HEK293 (cell line): ENCODE results near the gene TFR2.

Experiments
- CTCF ChIA-PET: fragments of 350-600 bp; formaldehyde crosslinking; extraction: SDS; loops from one replicate; lab custom pipeline; 2021; ENCODE audit warnings: antibody characterized with exemption; lab: Yijun Ruan, JAX
- POLR2A ChIA-PET: fragments of 300-600 bp; formaldehyde crosslinking; extraction: SDS; loops from one replicate; lab custom pipeline; 2020; ENCODE audit warnings: antibody characterized with exemption, inconsistent platforms; lab: Yijun Ruan, JAX
- H3K27ac ChIP-seq: fragments of 200-500 bp; sonication (Bioruptor generic); 2 replicates; pipeline ENCODE4 v1.5.1; 2014; ENCODE audit warnings: low read depth, low read length, control low read depth, inconsistent platforms; ENCODE audit errors: extremely low read depth
- H3K36me3 ChIP-seq, 2 experiments: fragments of 200-500 bp in 1 of 2; sonication (Bioruptor generic) in 1 of 2; 1 replicate in 1 of 2; 2 replicates in 1 of 2; pipeline ENCODE4 v1.5.1; 2014 to 2017; ENCODE audit warnings: inconsistent platforms in 2 of 2, low read length in 2 of 2; ENCODE audit not compliant: control insufficient read depth in 2 of 2, insufficient read depth in 1 of 2
- H3K4me1 ChIP-seq: fragments of 200-500 bp; sonication (Bioruptor generic); 2 replicates; pipeline ENCODE4 v1.5.1; 2014; ENCODE audit warnings: mild to moderate bottlenecking, low read length, inconsistent platforms; ENCODE audit not compliant: control insufficient read depth, insufficient read depth
- H3K4me3 ChIP-seq: 2 replicates; pipeline ENCODE4 v1.5.1; 2011; ENCODE audit warnings: low read depth, mild to moderate bottlenecking, control low read depth, low read length, moderate library complexity
- H3K9me3 ChIP-seq: fragments of 200-500 bp; sonication (Bioruptor generic); 2 replicates; pipeline ENCODE4 v1.5.1; 2014; ENCODE audit warnings: low read depth, low read length, inconsistent platforms; ENCODE audit not compliant: control insufficient read depth, insufficient read depth
- INSM2 ChIP-seq: fragments of 450-650 bp; formaldehyde crosslinking; IDR thresholded peaks from 2 replicates; pipeline ENCODE4 v1.5.1; 2016; ENCODE audit warnings: missing biosample characterization, missing genetic modification characterization
- WT1 ChIP-seq: fragments of 450-650 bp; formaldehyde crosslinking; IDR thresholded peaks from 2 replicates; pipeline ENCODE4 v1.5.1; 2016; ENCODE audit warnings: missing biosample characterization, missing genetic modification characterization
- ZNF132 ChIP-seq: fragments of 450-650 bp; formaldehyde crosslinking; IDR thresholded peaks from 2 replicates; pipeline ENCODE4 v1.5.1; 2017; ENCODE audit warnings: missing biosample characterization, missing genetic modification characterization, borderline replicate concordance
- ZNF146 ChIP-seq: fragments of 450-650 bp; formaldehyde crosslinking; IDR thresholded peaks from 2 replicates; pipeline ENCODE4 v1.5.1; 2016; ENCODE audit warnings: missing biosample characterization, missing genetic modification characterization
- ZNF202 ChIP-seq: fragments of 450-650 bp; formaldehyde crosslinking; IDR thresholded peaks from 2 replicates; pipeline ENCODE4 v1.5.1; 2016; ENCODE audit warnings: missing biosample characterization, missing genetic modification characterization, borderline replicate concordance
- ZNF223 ChIP-seq: fragments of 450-650 bp; formaldehyde crosslinking; IDR thresholded peaks from 2 replicates; pipeline ENCODE4 v1.5.1; 2016; ENCODE audit warnings: missing biosample characterization, missing genetic modification characterization
- ZNF26 ChIP-seq: fragments of 450-650 bp; formaldehyde crosslinking; IDR thresholded peaks from 2 replicates; pipeline ENCODE4 v1.5.1; 2016; ENCODE audit warnings: missing biosample characterization, missing genetic modification characterization
- ZNF423 ChIP-seq: fragments of 450-650 bp; formaldehyde crosslinking; IDR thresholded peaks from 2 replicates; pipeline ENCODE4 v1.5.1; 2016; ENCODE audit warnings: missing biosample characterization, missing genetic modification characterization
- ZNF514 ChIP-seq: fragments of 450-650 bp; formaldehyde crosslinking; IDR thresholded peaks from 2 replicates; pipeline ENCODE4 v1.5.1; 2016; ENCODE audit warnings: missing biosample characterization, missing genetic modification characterization
- ZNF596 ChIP-seq: fragments of 450-650 bp; IDR thresholded peaks from 2 replicates; pipeline ENCODE4 v1.5.0; 2018; ENCODE audit warnings: missing biosample characterization, mild to moderate bottlenecking, missing genetic modification characterization, moderate library complexity
- ZNF704 ChIP-seq: fragments of 450-650 bp; formaldehyde crosslinking; IDR thresholded peaks from 2 replicates; pipeline ENCODE4 v1.5.1; 2016; ENCODE audit warnings: missing biosample characterization, missing genetic modification characterization
- ZNF791 ChIP-seq: fragments of 450-650 bp; formaldehyde crosslinking; IDR thresholded peaks from 2 replicates; pipeline ENCODE4 v1.5.1; 2016; ENCODE audit warnings: missing biosample characterization, missing genetic modification characterization
- TF ChIP-seq, protein P1 (sequence below): fragments of 450-650 bp; formaldehyde crosslinking; IDR thresholded peaks from 2 replicates; pipeline ENCODE4 v1.5.1; 2016; ENCODE audit warnings: missing biosample characterization, missing genetic modification characterization
- TF ChIP-seq, protein P2 (sequence below): fragments of 450-650 bp; formaldehyde crosslinking; IDR thresholded peaks from 2 replicates; pipeline ENCODE4 v1.5.1; 2017; ENCODE audit warnings: missing biosample characterization, missing genetic modification characterization
- TF ChIP-seq, protein P3 (sequence below): fragments of 450-650 bp; formaldehyde crosslinking; IDR thresholded peaks from 2 replicates; pipeline ENCODE4 v1.5.1; 2016; ENCODE audit warnings: missing biosample characterization, missing genetic modification characterization, borderline replicate concordance
- TF ChIP-seq, protein P4 (sequence below): fragments of 450-650 bp; formaldehyde crosslinking; IDR thresholded peaks from 2 replicates; pipeline ENCODE4 v1.5.1; 2016; ENCODE audit warnings: missing biosample characterization, missing genetic modification characterization

TFR2 gene

DNA sequence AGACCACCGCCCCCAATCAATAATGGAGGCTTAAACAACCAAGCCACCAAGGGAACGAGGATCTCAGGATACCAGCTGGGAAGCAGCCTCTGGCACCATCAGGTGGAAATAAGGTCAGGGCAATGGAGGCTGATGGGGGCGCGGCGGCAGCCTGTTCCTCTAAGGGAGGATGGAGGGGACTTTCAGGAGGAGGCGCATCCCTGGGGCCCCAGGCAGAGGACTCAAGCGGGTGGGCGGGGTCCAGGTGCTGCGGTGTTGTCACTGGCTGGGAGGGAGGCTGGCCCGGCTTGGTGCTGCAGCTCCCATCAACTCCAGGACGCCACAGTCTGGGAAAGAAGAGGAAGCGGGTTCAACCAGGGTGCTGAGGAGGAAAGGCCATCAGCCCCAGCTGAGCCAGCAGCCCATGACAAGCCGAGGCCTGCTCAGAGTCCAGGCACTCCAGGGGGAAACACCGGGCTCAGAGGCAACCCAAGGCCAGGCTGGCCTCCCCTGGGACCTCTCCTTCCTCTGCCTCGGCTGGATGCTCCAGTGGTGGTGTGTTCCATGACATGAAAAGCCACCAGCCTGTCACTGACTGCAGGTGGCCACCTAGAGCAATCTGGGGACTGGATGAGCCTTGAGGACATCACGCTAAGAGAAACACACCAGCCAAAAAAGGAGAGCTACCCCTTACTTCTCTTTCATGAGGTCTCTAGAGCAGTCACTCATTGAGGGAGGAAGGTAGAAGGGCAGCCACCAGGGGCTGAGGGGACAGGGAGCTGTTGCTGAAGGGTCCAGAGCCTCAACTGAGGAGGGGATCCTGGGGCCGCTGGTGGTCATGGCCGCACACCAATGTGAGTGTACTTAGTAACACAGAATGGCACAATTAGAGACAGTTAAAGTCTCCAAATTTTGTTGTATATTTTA, 48.1 kb upstream of the TFR2 start (continued):
- TF ChIP-seq, protein P1, sequence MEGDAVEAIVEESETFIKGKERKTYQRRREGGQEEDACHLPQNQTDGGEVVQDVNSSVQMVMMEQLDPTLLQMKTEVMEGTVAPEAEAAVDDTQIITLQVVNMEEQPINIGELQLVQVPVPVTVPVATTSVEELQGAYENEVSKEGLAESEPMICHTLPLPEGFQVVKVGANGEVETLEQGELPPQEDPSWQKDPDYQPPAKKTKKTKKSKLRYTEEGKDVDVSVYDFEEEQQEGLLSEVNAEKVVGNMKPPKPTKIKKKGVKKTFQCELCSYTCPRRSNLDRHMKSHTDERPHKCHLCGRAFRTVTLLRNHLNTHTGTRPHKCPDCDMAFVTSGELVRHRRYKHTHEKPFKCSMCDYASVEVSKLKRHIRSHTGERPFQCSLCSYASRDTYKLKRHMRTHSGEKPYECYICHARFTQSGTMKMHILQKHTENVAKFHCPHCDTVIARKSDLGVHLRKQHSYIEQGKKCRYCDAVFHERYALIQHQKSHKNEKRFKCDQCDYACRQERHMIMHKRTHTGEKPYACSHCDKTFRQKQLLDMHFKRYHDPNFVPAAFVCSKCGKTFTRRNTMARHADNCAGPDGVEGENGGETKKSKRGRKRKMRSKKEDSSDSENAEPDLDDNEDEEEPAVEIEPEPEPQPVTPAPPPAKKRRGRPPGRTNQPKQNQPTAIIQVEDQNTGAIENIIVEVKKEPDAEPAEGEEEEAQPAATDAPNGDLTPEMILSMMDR (tag by site-specific recombination), result 0 out of 2 replicates have a peak, but pooled peaks have one; percentile 31

GRCh38 chr7:100688326-100688860, 47.0 kb upstream of the TFR2 start:
- Histone ChIP-seq H3K36me3 (peaks cover 0 to 69% of the 10 kb centered on the region in 2 experiments; a peak in 2 of 3 replicates), H3K9me3 (no peaks in the 10 kb centered on the region), H3K27ac (no peak overlapping the region), H3K4me3 (no peak overlapping the region)
- CTCF ChIA-PET, result interaction anchor here (1.1 to 5.5 kb wide), 2 partner anchors 14 to 124 kb away, joined by 7 to 37 read pairs; no protein-coding TSS in a partner anchor
- no peak for TF ChIP-seq ZNF596
- no peak for TF ChIP-seq WT1 (tag by site-specific recombination)
- TF ChIP-seq ZNF791, result no peak
- TF ChIP-seq ZNF223 (tag by site-specific recombination), result no peak
- TF ChIP-seq ZNF26, result no peak
- TF ChIP-seq, protein P2, sequence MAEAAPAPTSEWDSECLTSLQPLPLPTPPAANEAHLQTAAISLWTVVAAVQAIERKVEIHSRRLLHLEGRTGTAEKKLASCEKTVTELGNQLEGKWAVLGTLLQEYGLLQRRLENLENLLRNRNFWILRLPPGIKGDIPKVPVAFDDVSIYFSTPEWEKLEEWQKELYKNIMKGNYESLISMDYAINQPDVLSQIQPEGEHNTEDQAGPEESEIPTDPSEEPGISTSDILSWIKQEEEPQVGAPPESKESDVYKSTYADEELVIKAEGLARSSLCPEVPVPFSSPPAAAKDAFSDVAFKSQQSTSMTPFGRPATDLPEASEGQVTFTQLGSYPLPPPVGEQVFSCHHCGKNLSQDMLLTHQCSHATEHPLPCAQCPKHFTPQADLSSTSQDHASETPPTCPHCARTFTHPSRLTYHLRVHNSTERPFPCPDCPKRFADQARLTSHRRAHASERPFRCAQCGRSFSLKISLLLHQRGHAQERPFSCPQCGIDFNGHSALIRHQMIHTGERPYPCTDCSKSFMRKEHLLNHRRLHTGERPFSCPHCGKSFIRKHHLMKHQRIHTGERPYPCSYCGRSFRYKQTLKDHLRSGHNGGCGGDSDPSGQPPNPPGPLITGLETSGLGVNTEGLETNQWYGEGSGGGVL (tag by site-specific recombination), result no peak
- TF ChIP-seq ZNF514 (tag by site-specific recombination), result no peak
- TF ChIP-seq ZNF704 (tag by site-specific recombination), result no peak
- TF ChIP-seq ZNF132 (tag by site-specific recombination), result no peak
- no peak for TF ChIP-seq INSM2 (tag by site-specific recombination)
- TF ChIP-seq, protein P3, sequence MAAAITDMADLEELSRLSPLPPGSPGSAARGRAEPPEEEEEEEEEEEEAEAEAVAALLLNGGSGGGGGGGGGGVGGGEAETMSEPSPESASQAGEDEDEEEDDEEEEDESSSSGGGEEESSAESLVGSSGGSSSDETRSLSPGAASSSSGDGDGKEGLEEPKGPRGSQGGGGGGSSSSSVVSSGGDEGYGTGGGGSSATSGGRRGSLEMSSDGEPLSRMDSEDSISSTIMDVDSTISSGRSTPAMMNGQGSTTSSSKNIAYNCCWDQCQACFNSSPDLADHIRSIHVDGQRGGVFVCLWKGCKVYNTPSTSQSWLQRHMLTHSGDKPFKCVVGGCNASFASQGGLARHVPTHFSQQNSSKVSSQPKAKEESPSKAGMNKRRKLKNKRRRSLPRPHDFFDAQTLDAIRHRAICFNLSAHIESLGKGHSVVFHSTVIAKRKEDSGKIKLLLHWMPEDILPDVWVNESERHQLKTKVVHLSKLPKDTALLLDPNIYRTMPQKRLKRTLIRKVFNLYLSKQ (tag by site-specific recombination), result no peak
- TF ChIP-seq ZNF202 (tag by site-specific recombination), result no peak
- TF ChIP-seq ZNF423 (tag by site-specific recombination), result no peak
- TF ChIP-seq, protein P4, sequence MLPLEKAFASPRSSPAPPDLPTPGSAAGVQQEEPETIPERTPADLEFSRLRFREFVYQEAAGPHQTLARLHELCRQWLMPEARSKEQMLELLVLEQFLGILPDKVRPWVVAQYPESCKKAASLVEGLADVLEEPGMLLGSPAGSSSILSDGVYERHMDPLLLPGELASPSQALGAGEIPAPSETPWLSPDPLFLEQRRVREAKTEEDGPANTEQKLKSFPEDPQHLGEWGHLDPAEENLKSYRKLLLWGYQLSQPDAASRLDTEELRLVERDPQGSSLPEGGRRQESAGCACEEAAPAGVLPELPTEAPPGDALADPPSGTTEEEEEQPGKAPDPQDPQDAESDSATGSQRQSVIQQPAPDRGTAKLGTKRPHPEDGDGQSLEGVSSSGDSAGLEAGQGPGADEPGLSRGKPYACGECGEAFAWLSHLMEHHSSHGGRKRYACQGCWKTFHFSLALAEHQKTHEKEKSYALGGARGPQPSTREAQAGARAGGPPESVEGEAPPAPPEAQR (tag by site-specific recombination), result no peak
- TF ChIP-seq ZNF146, result no peak
- TF ChIP-seq, all 188 proteins: peak for 0
- POLR2A ChIA-PET, result interaction anchor here (1.1 kb wide), 1 partner anchor 17 kb away, joined by 4 read pairs; no protein-coding TSS in a partner anchor
- peaks cover 2% of the 10 kb centered on the region; the same call in 1 of the 2 replicates for H3K4me1 ChIP-seq
